CD4-positive, alpha-beta T cell treated with Interferon alpha-2 for 1 hour (primary cell): ENCODE measurements around the gene MISP3.

Source experiments
- DNase-seq, 2 donors: peaks; one replicate each; pipeline ENCODE4 v3.0.0-alpha.2; 2020 to 2022

The MISP3 gene

GRCh38 chr19:14054099-14054498, 18.5 kb upstream of the MISP3 start:
- DNase-seq: no peak

GRCh38 chr19:14054721-14055120, 17.9 kb upstream of the MISP3 start:
- DNase-seq: no peak

GRCh38 chr19:14055396-14055795, 17.2 kb upstream of the MISP3 start:
- DNase-seq: no peak

- no peak for DNase-seq
These were observed 16.4 kb upstream of the MISP3 start for GRCh38 chr19:14056069-14056666.

GRCh38 chr19:14056741-14057356, 15.7 kb upstream of the MISP3 start:
- DNase-seq: no peak

GRCh38 chr19:14058182-14059092, 14.1 kb upstream of the MISP3 start:
- no peak for DNase-seq

- peak; percentile 35 to 58 for DNase-seq
These were observed 13.5 kb upstream of the MISP3 start for GRCh38 chr19:14059093-14059480.

- DNase-seq: no peak
These were observed 12.9 kb upstream of the MISP3 start for GRCh38 chr19:14059652-14060155.

GRCh38 chr19:14061081-14061749, 11.4 kb upstream of the MISP3 start:
- no peak for DNase-seq

- DNase-seq: no peak
These were observed 10.6 kb upstream of the MISP3 start, which contains the start of gene PALM3 for GRCh38 chr19:14061751-14062557. Gene PALM3, minus strand, starts transcription at chr19:14062076. Its CDS starts 96 bp downstream, at chr19:14061980.

- no peak for DNase-seq
These were observed 10.1 kb upstream of the MISP3 start for GRCh38 chr19:14062558-14062855.

GRCh38 chr19:14063105-14063504, 9.5 kb upstream of the MISP3 start:
- no peak for DNase-seq

- no peak for DNase-seq
These were observed 6.5 kb upstream of the MISP3 start for GRCh38 chr19:14066134-14066533.

GRCh38 chr19:14070268-14071050, 2.1 kb upstream of the MISP3 start:
- DNase-seq: no peak

- DNase-seq: peak; percentile 72 to 83
These were observed 807 bp downstream of the MISP3 start for GRCh38 chr19:14073261-14073924.

- DNase-seq: peak in 1 of 2 donors; percentile 18
These were observed 1.6 kb downstream of the MISP3 start for GRCh38 chr19:14073925-14074838.

- no peak for DNase-seq
These were observed 5.8 kb downstream of the MISP3 start for GRCh38 chr19:14078411-14078810.

- peak; percentile 99 to 100 for DNase-seq
These were observed 8.6 kb downstream of the MISP3 start for GRCh38 chr19:14080887-14081796.
